ENCODE results near the gene SLC29A4. TPM values are rescaled to one million over a fixed set of nuclear protein-coding genes. Genes with fewer than 3 reads are reported as not detected.

SLC29A4 gene
- total and polyA plus RNA-seq, 2 of the 8 experiments (the other 6 are each of a cell fraction or from before 2014, with no cell fraction given): 6.9 to 15.1 TPM

DNA sequence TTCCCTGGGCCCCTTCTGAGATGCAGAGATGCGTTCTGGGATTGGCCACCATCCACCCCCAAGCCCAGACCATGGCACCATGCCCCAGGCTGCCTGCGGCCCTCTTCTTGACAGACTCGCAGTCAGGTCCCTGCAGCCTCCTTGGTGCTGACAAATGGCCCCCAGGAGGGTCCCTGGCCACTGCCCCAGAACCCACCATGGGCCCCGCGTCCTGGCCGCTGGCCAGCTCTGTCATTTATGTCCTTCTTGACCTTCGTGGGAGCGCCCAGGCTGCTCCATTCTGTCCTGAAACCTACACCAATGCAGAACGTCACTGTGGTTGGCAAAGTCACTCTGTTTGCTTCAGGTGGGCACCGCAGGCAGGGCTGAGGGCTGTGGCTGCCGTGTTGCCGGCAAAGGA, 39.5 kb upstream of the SLC29A4 start:
- H4K5ac ChIP-seq (ENCODE audit: insufficient read length, low read depth, low read length): no peak overlapping the region
- peaks cover 5% of the 10 kb centered on the region; the same call in 1 of the 2 replicates for H3K23me2 ChIP-seq (ENCODE audit: low read depth, low read length)
- H3K9ac ChIP-seq (replicated peaks in 1 of 4; ENCODE audit: extremely low read depth in 1 of 4, low read depth in 3 of 4, low read length in 3 of 4): no peak overlapping the region
- H3K27ac ChIP-seq (ENCODE audit: low read depth, low read length): no peak overlapping the region
- no peaks in the 10 kb centered on the region for H3K79me2 ChIP-seq (ENCODE audit: control insufficient read depth in 1 of 2, insufficient read depth in 2 of 2, low read length in 2 of 2)
- H3K4ac ChIP-seq (replicated peaks; ENCODE audit: insufficient read length, low read depth, low read length): no peak overlapping the region
- H3K4me2 ChIP-seq (ENCODE audit: insufficient read depth in 1 of 2, low read depth in 2 of 2, low read length in 2 of 2): no peak overlapping the region
- H2BK20ac ChIP-seq (ENCODE audit: low read length): no peak overlapping the region
- no peak overlapping the region for H2BK12ac ChIP-seq (ENCODE audit: low read depth, low read length)
- H3K56ac ChIP-seq (replicated peaks; ENCODE audit: insufficient read length, low read depth, low read length): no peak overlapping the region
- H3K27me3 ChIP-seq (replicated peaks in 1 of 4; ENCODE audit: control insufficient read depth in 3 of 4, extremely low read depth in 1 of 4, insufficient read depth in 3 of 4, low read length in 3 of 4): peaks cover 0 to 9% (median 0%) of the 10 kb centered on the region in 4 experiments; a peak in 3 of 7 replicates
- no peaks in the 10 kb centered on the region for H3K9me3 ChIP-seq (ENCODE audit: insufficient read depth in 2 of 2, low read depth in 1 of 2, low read length in 1 of 2)
- no peak overlapping the region for H4K8ac ChIP-seq (ENCODE audit: extremely low read depth, insufficient read depth, low read length)
- no peak overlapping the region for H2BK120ac ChIP-seq (replicated peaks; ENCODE audit: low read depth, low read length)
- ChIA-PET CTCF (ENCODE audit: partially characterized antibody) (interaction anchor here (0.9 to 2.8 kb wide), 6 partner anchors 10 to 296 kb away, joined by 3 to 5 read pairs (median 4); no protein-coding TSS in a partner anchor), POLR2A (ENCODE audit: partially characterized antibody) (no interaction called here)
- no peak overlapping the region for H2AK5ac ChIP-seq (ENCODE audit: low read depth, low read length)
- H3K36me3 ChIP-seq (ENCODE audit: control insufficient read depth in 2 of 4, insufficient read depth in 4 of 4, low read length in 3 of 4): no peaks in the 10 kb centered on the region
- H3K18ac ChIP-seq (ENCODE audit: extremely low read depth, low read length): no peak overlapping the region
- DNase-seq (ENCODE audit: low read depth in 1 of 2, low spot score in 2 of 2) (no peak), FAIRE-seq (no peak)
- H3K23ac ChIP-seq (ENCODE audit: insufficient read length): no peak overlapping the region
- H4K20me1 ChIP-seq (replicated peaks in 1 of 2; ENCODE audit: control insufficient read depth in 1 of 2, insufficient read depth in 2 of 2, low read length in 2 of 2): no peaks in the 10 kb centered on the region
- WGBS, 2 experiments (ENCODE audit: extremely low coverage in 1 of 2, insufficient coverage in 1 of 2, insufficient read length in 1 of 2, insufficient replicate concordance in 2 of 2, low coverage in 1 of 2, low lambda C conversion rate in 2 of 2, missing lambda C conversion rate in 1 of 2): 91% methylated on average over 12 of the region's 12 CpGs; no CpG with 5 or more reads in 1 of the 2 experiments
- no peak overlapping the region for H4K91ac ChIP-seq (replicated peaks; ENCODE audit: insufficient read length, low read length)
- no peak overlapping the region for H3K4me3 ChIP-seq (ENCODE audit: extremely low read depth in 1 of 4, insufficient read depth in 2 of 4, low read depth in 3 of 4, low read length in 4 of 4)
- no peak overlapping the region for H2AFZ ChIP-seq (ENCODE audit: low read length)
- no peak overlapping the region for H2BK5ac ChIP-seq (ENCODE audit: low read depth, low read length)
- no peaks in the 10 kb centered on the region for H3K79me1 ChIP-seq (ENCODE audit: low read depth, low read length)
- no peak overlapping the region for H2BK15ac ChIP-seq (ENCODE audit: low read length)
- H3K4me1 ChIP-seq (replicated peaks in 1 of 4; ENCODE audit: control insufficient read depth in 3 of 4, insufficient read depth in 4 of 4, low read length in 3 of 4): peaks cover 0 to 4% (median 1%) of the 10 kb centered on the region in 4 experiments; a peak in 2 of 7 replicates
- TF ChIP-seq SIN3A (conservative IDR thresholded peaks at IDR 0.05 in 1 of 2, IDR thresholded peaks at IDR 0.05 in 1 of 2; ENCODE audit: low read depth in 1 of 2, low read length in 2 of 2) (no peak), JUN (IDR thresholded peaks at IDR 0.05; ENCODE audit: low read depth, low read length) (no peak), TCF12 (IDR thresholded peaks at IDR 0.05; ENCODE audit: low read depth, low read length) (no peak), KDM5A (IDR thresholded peaks at IDR 0.05; ENCODE audit: low read length) (no peak), SP1 (IDR thresholded peaks at IDR 0.05; ENCODE audit: low read depth, low read length) (no peak), TAF1 (IDR thresholded peaks at IDR 0.05; ENCODE audit: low read depth, low read length) (no peak), CREB1 (IDR thresholded peaks at IDR 0.05) (no peak), SP4 (IDR thresholded peaks at IDR 0.05; ENCODE audit: low read length) (no peak), CBX5 (IDR thresholded peaks at IDR 0.05; ENCODE audit: low read depth, low read length) (no peak), FOSL1 (IDR thresholded peaks at IDR 0.05; ENCODE audit: insufficient read depth, low read depth, low read length) (no peak), GTF2F1 (IDR thresholded peaks at IDR 0.05; ENCODE audit: borderline replicate concordance, low read depth, low read length) (no peak), POLR2AphosphoS5 (IDR thresholded peaks at IDR 0.05; ENCODE audit: low read depth, low read length) (no peak), ZNF274 (IDR thresholded peaks at IDR 0.05; ENCODE audit: borderline replicate concordance, extremely low read depth, low read length) (no peak), HDAC2 (IDR thresholded peaks at IDR 0.05; ENCODE audit: borderline replicate concordance in 1 of 2, low read depth in 2 of 2, low read length in 2 of 2) (no peak)
- H3K14ac ChIP-seq (ENCODE audit: insufficient read length): no peak overlapping the region
